HuH-7.5 (cell line): ENCODE measurements around the gene ARHGEF38.
A peak's percentile ranks its signal among the peaks of the same experiment; 100 is the strongest.

Source experiments
- DNase-seq: peaks from one replicate; pipeline ENCODE4 v3.0.0; 2011; ENCODE audit warnings: low spot score

ARHGEF38 gene

GRCh38 chr4:105551965-105552746 lies at the start of gene ARHGEF38:
Gene ARHGEF38 (plus strand): TSS chr4:105552620. CDS start chr4:105552766, 146 bp downstream.
- no peak for DNase-seq

GRCh38 chr4:105503484-105503883 lies 48.9 kb upstream of the ARHGEF38 start:
- no peak for DNase-seq

- DNase-seq, result no peak
These were observed 47.7 kb upstream of the ARHGEF38 start for GRCh38 chr4:105504744-105505143.

- no peak for DNase-seq
These were observed 43.1 kb upstream of the ARHGEF38 start for GRCh38 chr4:105509291-105509690.

GRCh38 chr4:105509714-105510113 lies 42.7 kb upstream of the ARHGEF38 start:
- no peak for DNase-seq

- DNase-seq, result no peak
These were observed 42.2 kb upstream of the ARHGEF38 start for GRCh38 chr4:105510245-105510644.

- DNase-seq, result peak; percentile 36
These were observed 31.3 kb upstream of the ARHGEF38 start for GRCh38 chr4:105520819-105521790.

GRCh38 chr4:105526656-105527055 lies 25.8 kb upstream of the ARHGEF38 start:
- no peak for DNase-seq

GRCh38 chr4:105527081-105527480 lies 25.3 kb upstream of the ARHGEF38 start:
- DNase-seq, result no peak

GRCh38 chr4:105536601-105537000 lies 15.8 kb upstream of the ARHGEF38 start:
- DNase-seq, result no peak

GRCh38 chr4:105541420-105541819 lies 11.0 kb upstream of the ARHGEF38 start:
- no peak for DNase-seq

GRCh38 chr4:105542039-105542438 lies 10.4 kb upstream of the ARHGEF38 start:
- DNase-seq, result no peak

- DNase-seq, result no peak
These were observed 9.1 kb upstream of the ARHGEF38 start for GRCh38 chr4:105543346-105543745.

GRCh38 chr4:105543881-105544280 lies 8.5 kb upstream of the ARHGEF38 start:
- DNase-seq, result no peak

- no peak for DNase-seq
These were observed 7.7 kb upstream of the ARHGEF38 start for GRCh38 chr4:105544520-105545286.

GRCh38 chr4:105546086-105546485 lies 6.3 kb upstream of the ARHGEF38 start:
- DNase-seq, result no peak

GRCh38 chr4:105547769-105548168 lies 4.7 kb upstream of the ARHGEF38 start:
- no peak for DNase-seq

- DNase-seq, result no peak
These were observed 3.9 kb upstream of the ARHGEF38 start for GRCh38 chr4:105548483-105548882.

- DNase-seq, result no peak
These were observed 1.8 kb upstream of the ARHGEF38 start for GRCh38 chr4:105550641-105551040.

GRCh38 chr4:105555409-105555808 lies 3.0 kb downstream of the ARHGEF38 start:
- no peak for DNase-seq

GRCh38 chr4:105556206-105556605 lies 3.8 kb downstream of the ARHGEF38 start:
- no peak for DNase-seq

- DNase-seq, result no peak
These were observed 5.9 kb downstream of the ARHGEF38 start for GRCh38 chr4:105558277-105558676.
